Mammary epithelial cell (primary cell): ENCODE measurements around the gene MRI1.

ENCODE experiments used
- CTCF ChIP-seq, 2 donors: IDR thresholded peaks in 1 of 2; conservative IDR thresholded peaks in 1 of 2; 2 replicates each; pipeline ENCODE4 v1.5.1; 2011 to 2012; ENCODE audit warnings: inconsistent platforms in 2 of 2, low read length in 2 of 2, mild to moderate bottlenecking in 2 of 2, control low read depth in 1 of 2, low read depth in 1 of 2; ENCODE audit not compliant: insufficient read depth in 1 of 2; ENCODE audit errors: extremely low read depth in 1 of 2
- EZH2 ChIP-seq: IDR thresholded peaks from 2 replicates; pipeline ENCODE4 v1.6.1; 2012; ENCODE audit warnings: low read length, inconsistent platforms, borderline replicate concordance

- TF ChIP-seq CTCF (conservative IDR thresholded peaks at IDR 0.05 in 1 of 2, IDR thresholded peaks at IDR 0.05 in 1 of 2; ENCODE audit: extremely low read depth in 1 of 2, insufficient read depth in 1 of 2, low read depth in 1 of 2, low read length in 2 of 2), result no peak
- no peak for TF ChIP-seq EZH2
Observed at GRCh38 chr19:13768510-13768909, 4.2 kb downstream of the MRI1 start.
